A549 treated with AZD2906 at 1 μM for 4 hours (cell line): ENCODE measurements around the gene MET. TPM values are rescaled to one million over a fixed set of nuclear protein-coding genes. Genes with fewer than 3 reads are reported as not detected.

Experiments used
- total RNA-seq: library from RNA; stranded (reverse); fragments of 200-300 nt; extraction: Qiagen RNA extraction; gene quantifications from 5 replicates; pipeline ENCODE4 v1.2.3, GENCODE V29; 2022

The MET gene
- 60.6 to 91.7 TPM (median 72.1 TPM) in 5 replicates for total RNA-seq

GRCh38 chr7:116671681-116672595 lies at the start of gene MET:
MET (plus strand) TSS chr7:116672196; CDS start chr7:116699085, 26,889 bp downstream.

Other genes starting within 250 kb of the MET start
- gene CAV2, start 172.5 kb upstream of the MET start, total RNA-seq: 164 to 209 TPM (median 188 TPM) in 5 replicates
- gene CAV1, start 147.2 kb upstream of the MET start, total RNA-seq: 550 to 708 TPM (median 658 TPM) in 5 replicates
- 106 to 180 TPM (median 118 TPM) in 5 replicates for gene CAPZA2, start 190.4 kb downstream of the MET start, total RNA-seq